ENCODE data around the gene MED27. TPM values are rescaled to one million over a fixed set of nuclear protein-coding genes. Genes with fewer than 3 reads are reported as not detected.

The MED27 gene
- total and polyA plus RNA-seq, 9 of the 15 experiments (the other 6 are each of a cell fraction or from before 2014, with no cell fraction given): 24.4 to 91.0 (median 36.1) TPM

DNA sequence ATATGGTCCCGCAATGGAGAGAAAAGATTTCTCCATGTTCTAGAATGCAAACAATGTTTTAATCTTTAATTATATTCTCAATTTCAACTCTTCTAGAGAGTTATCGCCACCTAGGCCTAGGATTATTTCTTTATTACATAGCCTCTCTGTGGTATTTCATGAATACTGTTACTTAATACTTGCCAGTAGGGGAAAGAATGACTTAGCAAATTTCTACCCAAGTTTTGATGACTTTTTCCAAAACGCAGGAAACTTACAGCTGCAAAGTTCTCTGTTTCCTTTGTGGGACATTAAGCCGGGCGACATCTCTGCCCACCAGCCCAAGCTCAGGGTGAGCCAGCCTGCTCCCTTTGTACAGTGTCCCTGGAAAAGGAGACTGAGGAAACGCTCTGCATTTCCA is 73.8 kb downstream of the MED27 start:
- Histone ChIP-seq H3K4me3 (no peak overlapping the region), H3K27me3 (ENCODE audit: control insufficient read depth in 2 of 2, insufficient read depth in 2 of 2, low read length in 2 of 2) (no peaks in the 10 kb centered on the region), H3K4me2 (ENCODE audit: insufficient read depth, low read length) (no peak overlapping the region), H3K9ac (ENCODE audit: insufficient read depth in 1 of 2, low read depth in 2 of 2, low read length in 2 of 2) (no peak overlapping the region), H4K20me1 (replicated peaks; ENCODE audit: control insufficient read depth, insufficient read depth, low read length) (no peaks in the 10 kb centered on the region), H3K4me1 (replicated peaks in 1 of 2; ENCODE audit: control insufficient read depth in 2 of 2, insufficient read depth in 2 of 2, low read length in 2 of 2) (peaks cover 0 to 3% of the 10 kb centered on the region in 2 experiments; a peak in 1 of 5 replicates), H3K9me1 (ENCODE audit: control insufficient read depth, insufficient read depth, low read length) (no peaks in the 10 kb centered on the region), H3K27ac (ENCODE audit: extremely low read depth, low read depth, low read length) (no peak overlapping the region), H2AFZ (ENCODE audit: low read depth, low read length) (no peak overlapping the region), H3K36me3 (ENCODE audit: control insufficient read depth, insufficient read depth, low read length) (no peaks in the 10 kb centered on the region), H3K9me3 (replicated peaks; ENCODE audit: control insufficient read depth, insufficient read depth, low read depth, low read length) (no peaks in the 10 kb centered on the region), H3K79me2 (ENCODE audit: control insufficient read depth, insufficient read depth, low read length) (no peaks in the 10 kb centered on the region)
- BruUV-seq (replicated peaks): no TSS peak
- DNase-seq (ENCODE audit: extremely low read depth in 1 of 4, low spot score in 3 of 4): no peak
- 72% methylated on average over 6 of the region's 6 CpGs for WGBS (ENCODE audit: insufficient coverage, low coverage, missing lambda C conversion rate)
- no peak for ATAC-seq
- no peak for FAIRE-seq
- intact Hi-C loops (cut with micrococcal nuclease) (no loop called here), in situ Hi-C loops (cut with MboI) (no loop called here)
- POLR2A ChIA-PET: no interaction called here
- TF ChIP-seq NFE2 (IDR thresholded peaks at IDR 0.05; ENCODE audit: low read depth) (peak; percentile 50), MTA3 (IDR thresholded peaks at IDR 0.05; ENCODE audit: borderline replicate concordance) (no peak), GATAD2A (IDR thresholded peaks at IDR 0.05) (no peak), POLR2AphosphoS5 (IDR thresholded peaks at IDR 0.05; ENCODE audit: control insufficient read depth, insufficient read depth, low read depth, low read length) (no peak), SLC30A9 (CRISPR knock-in tag; IDR thresholded peaks at IDR 0.05) (no peak), ZNF668 (CRISPR knock-in tag; IDR thresholded peaks at IDR 0.05) (no peak), C11orf30 (IDR thresholded peaks at IDR 0.05; ENCODE audit: low read depth) (peak; percentile 23; the same call in 1 of the 2 replicates), MED1 (CRISPR knock-in tag; IDR thresholded peaks at IDR 0.05; ENCODE audit: borderline replicate concordance) (no peak), MAFG (tag; conservative IDR thresholded peaks at IDR 0.05) (peak; percentile 77), NCOA2 (IDR thresholded peaks at IDR 0.05; ENCODE audit: partially characterized antibody in 2 of 2) (no peak), MAFK (IDR thresholded peaks at IDR 0.05; ENCODE audit: low read length) (peak; percentile 27; the same call in 1 of the 2 replicates), ATF7 (IDR thresholded peaks at IDR 0.05) (no peak), ZNF316 (IDR thresholded peaks at IDR 0.05) (peak; percentile 67), JUN (IDR thresholded peaks at IDR 0.05; ENCODE audit: borderline replicate concordance, low read depth, low read length) (no peak), JUN (CRISPR knock-in tag; IDR thresholded peaks at IDR 0.05; ENCODE audit: borderline replicate concordance) (no peak), MAFF (IDR thresholded peaks at IDR 0.05; ENCODE audit: low read length) (peak; percentile 45; the same call in 1 of the 2 replicates)
- TF ChIP-seq, protein P1, sequence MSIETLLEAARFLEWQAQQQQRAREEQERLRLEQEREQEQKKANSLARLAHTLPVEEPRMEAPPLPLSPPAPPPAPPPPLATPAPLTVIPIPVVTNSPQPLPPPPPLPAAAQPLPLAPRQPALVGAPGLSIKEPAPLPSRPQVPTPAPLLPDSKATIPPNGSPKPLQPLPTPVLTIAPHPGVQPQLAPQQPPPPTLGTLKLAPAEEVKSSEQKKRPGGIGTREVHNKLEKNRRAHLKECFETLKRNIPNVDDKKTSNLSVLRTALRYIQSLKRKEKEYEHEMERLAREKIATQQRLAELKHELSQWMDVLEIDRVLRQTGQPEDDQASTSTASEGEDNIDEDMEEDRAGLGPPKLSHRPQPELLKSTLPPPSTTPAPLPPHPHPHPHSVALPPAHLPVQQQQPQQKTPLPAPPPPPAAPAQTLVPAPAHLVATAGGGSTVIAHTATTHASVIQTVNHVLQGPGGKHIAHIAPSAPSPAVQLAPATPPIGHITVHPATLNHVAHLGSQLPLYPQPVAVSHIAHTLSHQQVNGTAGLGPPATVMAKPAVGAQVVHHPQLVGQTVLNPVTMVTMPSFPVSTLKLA (conservative IDR thresholded peaks at IDR 0.05): no peak
- TF ChIP-seq, protein P2, sequence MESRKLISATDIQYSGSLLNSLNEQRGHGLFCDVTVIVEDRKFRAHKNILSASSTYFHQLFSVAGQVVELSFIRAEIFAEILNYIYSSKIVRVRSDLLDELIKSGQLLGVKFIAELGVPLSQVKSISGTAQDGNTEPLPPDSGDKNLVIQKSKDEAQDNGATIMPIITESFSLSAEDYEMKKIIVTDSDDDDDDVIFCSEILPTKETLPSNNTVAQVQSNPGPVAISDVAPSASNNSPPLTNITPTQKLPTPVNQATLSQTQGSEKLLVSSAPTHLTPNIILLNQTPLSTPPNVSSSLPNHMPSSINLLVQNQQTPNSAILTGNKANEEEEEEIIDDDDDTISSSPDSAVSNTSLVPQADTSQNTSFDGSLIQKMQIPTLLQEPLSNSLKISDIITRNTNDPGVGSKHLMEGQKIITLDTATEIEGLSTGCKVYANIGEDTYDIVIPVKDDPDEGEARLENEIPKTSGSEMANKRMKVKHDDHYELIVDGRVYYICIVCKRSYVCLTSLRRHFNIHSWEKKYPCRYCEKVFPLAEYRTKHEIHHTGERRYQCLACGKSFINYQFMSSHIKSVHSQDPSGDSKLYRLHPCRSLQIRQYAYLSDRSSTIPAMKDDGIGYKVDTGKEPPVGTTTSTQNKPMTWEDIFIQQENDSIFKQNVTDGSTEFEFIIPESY (CRISPR knock-in tag; IDR thresholded peaks at IDR 0.05): no peak
- CTCF ChIA-PET (ENCODE audit: low intra/inter-chr PET ratio): no interaction called here

All from K562 (cell line).